ENCODE results near the gene ZNF839. TPM values are rescaled to one million over a fixed set of nuclear protein-coding genes. Genes with fewer than 3 reads are reported as not detected.
"Not testable (repeated sequence)": the region's sequence is repeated elsewhere in the genome, so short reads cannot be mapped to it uniquely, and the experiment has no call there.

The ZNF839 gene
- 10 to 100 TPM; 10.9 to 19.5 (median 15.1) TPM for polyA plus RNA-seq (ENCODE audit: insufficient read length in 4 of 4)

DNA sequence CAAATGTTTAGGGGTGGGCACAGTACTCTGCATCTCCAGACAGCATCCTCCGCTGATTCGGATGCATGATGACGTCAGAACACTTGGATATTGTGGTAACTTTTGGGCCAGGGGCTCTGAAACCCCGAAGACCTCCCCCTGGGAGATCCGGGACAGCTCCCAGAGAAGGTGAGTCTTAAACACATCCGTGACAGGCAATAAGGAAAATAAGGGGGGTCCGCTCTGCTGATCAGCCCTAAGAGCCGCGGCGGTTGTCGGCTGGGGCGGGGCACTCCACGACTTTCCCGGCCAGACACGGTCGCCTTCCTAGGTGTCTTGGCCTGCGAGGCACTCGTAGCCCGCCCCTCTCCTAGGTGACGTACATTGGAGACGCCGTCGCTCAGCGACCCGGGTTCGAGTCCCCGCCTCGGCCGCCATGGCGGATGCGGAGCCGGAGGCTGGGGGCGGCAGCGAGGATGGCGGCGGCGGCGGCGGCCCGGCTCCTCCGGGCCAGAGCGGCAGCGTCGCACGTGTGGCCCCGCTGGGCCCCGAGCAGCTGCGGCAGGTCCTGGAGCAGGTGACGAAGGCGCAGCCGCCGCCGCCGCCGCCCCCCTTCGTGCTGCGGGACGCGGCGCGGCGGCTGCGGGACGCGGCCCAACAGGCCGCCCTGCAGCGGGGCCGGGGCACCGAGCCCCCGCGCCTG, at the start of gene ZNF839:
TSS of gene ZNF839 (plus strand) at position 396 of the 682 bp plus-strand sequence. CDS start at position 416, 20 bp downstream.
- peak; percentile 71 to 84 (median 82) for DNase-seq (ENCODE audit: low read depth in 4 of 4, low spot score in 3 of 4)

DNA sequence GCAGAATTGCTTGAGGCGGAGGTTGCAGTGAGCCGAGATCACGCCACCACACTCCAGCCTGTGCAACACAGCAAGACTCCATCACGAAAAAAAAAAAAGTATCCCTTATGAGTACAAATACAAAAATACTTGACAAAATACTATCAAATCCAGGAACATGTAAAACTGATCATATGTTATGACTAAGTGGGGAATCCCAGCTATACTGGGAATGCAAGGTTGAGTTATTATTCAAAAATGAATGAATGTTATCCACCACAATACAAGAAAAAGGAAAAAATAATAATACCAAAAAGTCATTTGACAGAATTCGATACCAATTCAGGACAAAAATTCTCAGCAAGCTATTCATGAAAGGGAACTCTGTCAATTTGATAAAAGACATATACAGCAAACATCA, 47.2 kb upstream of the ZNF839 start:
- no peak for DNase-seq (ENCODE audit: low read depth in 4 of 4, low spot score in 3 of 4)

DNA sequence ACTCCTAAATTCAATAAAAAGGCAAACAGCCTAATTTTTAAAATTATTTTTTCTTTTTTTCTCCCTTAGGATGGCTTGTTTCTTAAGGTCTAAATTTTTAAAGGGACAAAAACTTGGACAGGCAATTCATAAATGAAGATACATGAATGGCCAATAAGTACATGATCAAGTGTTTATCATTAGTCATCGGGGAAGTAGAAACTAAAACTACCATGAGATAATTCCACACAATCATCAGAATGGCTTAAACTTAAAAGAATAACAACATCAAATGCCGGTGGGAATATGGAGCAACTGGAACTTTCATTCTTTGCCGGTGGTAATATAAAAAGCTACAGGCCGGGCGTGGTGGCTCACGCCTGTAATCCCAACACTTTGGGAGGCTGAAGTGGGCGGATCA, 43.7 kb upstream of the ZNF839 start:
- no peak for DNase-seq (ENCODE audit: low read depth in 4 of 4, low spot score in 3 of 4)

- DNase-seq (ENCODE audit: low read depth in 4 of 4, low spot score in 3 of 4): no peak
These were observed 41.5 kb upstream of the ZNF839 start for GRCh38 chr14:102277874-102278630.

DNA sequence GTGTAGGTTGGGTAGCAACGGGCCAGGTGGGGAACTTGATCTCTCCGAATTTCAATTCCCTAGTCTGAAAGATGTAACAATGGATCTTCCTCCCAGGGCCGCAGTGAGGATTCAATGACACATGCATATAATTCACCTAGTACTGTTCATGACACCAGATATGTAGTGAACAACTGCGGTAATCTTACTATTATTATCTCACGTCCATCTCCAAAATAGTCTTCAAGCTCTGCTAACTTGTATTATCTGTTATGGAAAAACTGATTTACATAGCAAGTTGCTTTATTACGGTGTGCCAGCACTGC, 41.0 kb upstream of the ZNF839 start:
- DNase-seq (ENCODE audit: low read depth in 4 of 4, low spot score in 3 of 4): no peak

DNA sequence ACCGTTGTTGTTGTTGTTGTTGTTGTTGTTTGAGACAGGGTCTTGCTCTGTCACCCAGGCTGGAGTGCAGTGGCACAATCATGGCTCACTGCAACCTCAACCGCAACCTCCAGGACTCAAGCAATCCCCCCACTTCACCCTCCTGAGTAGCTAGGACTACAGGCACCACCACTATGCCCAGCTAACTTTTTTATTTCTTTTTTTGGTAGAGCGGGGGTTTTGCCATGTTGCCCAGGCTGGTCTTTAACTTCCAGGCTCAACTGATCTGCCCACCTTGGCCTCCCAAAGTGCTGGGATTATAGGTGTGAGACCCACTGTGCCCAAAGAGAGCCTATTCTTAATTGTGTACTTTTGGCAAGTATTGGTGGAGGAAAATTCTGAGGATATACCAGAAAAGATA, 40.3 kb upstream of the ZNF839 start:
- no peak for DNase-seq (ENCODE audit: low read depth in 4 of 4, low spot score in 3 of 4)

GRCh38 chr14:102279688-102280348, 39.7 kb upstream of the ZNF839 start:
- no peak for DNase-seq (ENCODE audit: low read depth in 4 of 4, low spot score in 3 of 4)

DNA sequence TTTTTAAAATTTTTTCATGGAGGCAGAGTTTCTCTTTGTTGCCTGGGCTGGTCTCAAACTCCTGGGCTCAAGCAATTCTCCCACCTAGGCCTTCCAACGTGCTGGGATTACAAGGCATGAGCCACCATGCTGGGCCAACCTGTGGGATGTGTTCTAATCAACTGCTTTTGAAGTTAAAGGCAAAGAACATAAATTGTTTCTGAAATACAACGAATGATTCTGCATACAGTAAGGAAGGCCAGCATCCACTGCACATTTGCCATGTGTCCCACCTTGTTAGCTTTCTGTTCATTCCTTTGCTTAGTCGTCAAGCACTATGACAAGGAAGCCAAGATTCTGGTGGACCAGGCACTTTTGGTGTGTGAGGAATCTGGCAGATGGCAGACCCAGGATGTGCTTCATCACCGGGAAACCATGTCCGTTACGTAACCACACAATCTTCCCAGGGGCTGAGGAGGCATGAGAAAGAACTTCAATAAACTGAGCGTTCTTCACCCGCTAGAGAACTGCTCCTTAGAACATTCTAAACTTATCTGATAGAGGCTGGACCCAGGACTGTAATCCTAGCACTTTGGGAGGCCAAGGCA, 39.1 kb upstream of the ZNF839 start:
- no peak for DNase-seq (ENCODE audit: low read depth in 4 of 4, low spot score in 3 of 4)

DNA sequence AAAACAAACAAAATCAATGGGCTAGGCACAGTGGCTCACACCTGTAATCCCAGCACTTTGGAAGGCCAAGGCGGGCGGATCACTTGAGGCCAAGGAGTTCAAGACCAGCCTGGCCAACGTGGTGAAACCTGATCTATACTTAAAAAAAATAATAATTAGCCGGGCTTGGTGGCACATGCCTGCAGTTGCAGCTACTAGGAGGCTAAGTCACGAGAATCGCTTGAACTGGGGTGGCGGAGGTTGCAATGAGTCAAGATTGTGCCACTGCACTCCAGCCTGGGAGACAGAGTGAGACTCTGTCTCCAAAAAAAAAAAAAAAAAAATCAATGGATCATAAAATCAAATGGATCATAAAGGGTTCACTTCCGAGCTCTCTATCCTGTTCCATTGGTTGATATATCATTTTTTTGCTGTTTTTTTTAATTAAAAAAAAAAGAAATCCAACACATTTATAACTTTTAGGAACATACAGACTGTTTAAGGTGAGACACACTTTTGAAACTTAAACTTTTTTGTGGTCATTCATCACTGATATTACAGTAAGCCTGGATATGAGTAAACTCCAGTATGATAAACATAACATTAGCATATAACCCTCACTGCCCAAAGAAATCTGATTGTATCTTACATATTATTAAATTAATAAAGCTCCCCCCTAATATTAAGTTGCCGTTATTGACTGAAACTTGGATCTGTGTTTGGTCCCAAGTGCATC, 36.6 kb upstream of the ZNF839 start:
- no peak for DNase-seq (ENCODE audit: low read depth in 4 of 4, low spot score in 3 of 4)

DNA sequence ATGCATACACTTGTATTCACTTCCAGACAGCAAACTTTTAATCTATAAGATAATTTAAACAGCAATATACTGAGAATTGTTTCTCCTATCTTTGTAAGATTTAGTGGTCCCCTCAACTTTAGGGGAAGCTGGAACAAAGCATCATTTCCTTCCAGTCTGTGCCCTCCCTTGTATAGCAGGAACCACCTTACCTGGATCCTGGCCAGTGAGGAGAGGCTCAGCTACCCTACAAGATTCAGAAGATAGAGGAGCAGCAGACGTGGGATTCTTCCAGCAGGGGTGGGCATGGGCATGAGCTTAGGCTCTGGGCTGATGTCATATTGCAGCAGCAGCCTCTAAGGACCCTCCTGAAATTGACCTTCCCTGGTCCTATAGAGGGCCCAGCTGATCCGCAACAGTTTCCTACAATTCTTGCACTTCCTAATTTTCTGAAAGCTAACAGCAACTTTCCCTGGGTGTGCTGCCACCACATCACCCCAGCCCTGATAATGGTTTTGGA, 35.9 kb upstream of the ZNF839 start:
- no peak for DNase-seq (ENCODE audit: low read depth in 4 of 4, low spot score in 3 of 4)

DNA sequence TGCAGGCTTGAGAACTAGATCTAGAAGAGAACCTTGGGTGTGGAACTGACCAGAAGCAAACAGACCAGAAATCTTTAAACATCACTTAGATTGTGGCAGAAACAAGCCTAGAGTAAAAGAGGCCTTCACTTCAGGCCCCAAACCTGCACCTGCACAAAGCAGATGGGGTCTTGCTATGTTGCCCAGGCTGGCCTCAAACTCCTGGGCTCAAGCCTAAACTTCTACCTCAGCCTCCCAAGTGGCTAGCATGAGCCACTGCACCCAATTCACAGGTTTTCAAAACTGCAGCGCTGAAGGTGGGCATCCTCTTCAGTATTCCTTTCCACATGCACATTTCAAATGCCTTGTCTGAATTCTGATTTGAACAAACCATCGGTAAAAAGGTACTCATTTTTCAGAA, 34.4 kb upstream of the ZNF839 start:
- no peak for DNase-seq (ENCODE audit: low read depth in 4 of 4, low spot score in 3 of 4)

- no peak for DNase-seq (ENCODE audit: low read depth in 4 of 4, low spot score in 3 of 4)
These were observed 31.4 kb upstream of the ZNF839 start for GRCh38 chr14:102288139-102288538.

DNA sequence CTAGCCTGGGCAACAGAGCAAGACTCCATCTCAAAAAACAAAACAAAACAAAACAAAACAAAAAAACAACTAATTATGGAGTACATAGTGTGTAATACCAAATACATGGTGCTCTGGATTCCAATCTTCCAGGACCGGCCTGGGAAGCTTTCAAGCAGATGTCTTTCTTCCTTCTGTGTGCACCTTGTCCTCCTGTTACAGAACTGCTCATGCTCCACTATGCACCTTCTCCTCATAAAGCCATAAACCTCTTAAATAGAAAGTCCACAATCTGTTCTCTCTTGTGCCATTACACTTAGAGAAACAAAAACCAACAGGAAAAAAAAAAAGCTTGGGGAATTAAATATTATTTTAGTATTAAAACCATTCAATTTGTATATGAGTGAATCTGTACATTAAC, 27.1 kb upstream of the ZNF839 start:
- DNase-seq (ENCODE audit: low read depth in 4 of 4, low spot score in 3 of 4): no peak

DNA sequence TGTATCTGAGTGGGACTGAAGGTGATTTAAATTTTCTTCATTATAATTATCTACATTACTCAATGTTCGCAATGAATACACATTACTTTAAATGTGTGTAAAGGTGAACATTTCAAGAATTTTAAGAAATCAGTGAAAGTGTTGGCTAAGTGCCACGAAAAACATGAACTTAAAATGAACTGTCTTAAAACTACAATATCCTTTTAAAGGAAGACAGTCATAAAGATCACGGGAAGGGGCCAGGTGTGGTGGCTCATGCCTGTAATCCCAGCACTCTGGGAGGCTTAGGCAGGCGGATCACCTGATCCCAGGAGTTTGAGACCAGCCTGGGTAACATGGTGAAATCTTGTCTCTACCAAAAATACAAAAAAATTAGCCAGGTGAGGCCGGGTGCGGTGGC, 25.8 kb upstream of the ZNF839 start:
- DNase-seq (ENCODE audit: low read depth in 4 of 4, low spot score in 3 of 4): no peak

GRCh38 chr14:102295270-102295669, 24.3 kb upstream of the ZNF839 start:
- no peak for DNase-seq (ENCODE audit: low read depth in 4 of 4, low spot score in 3 of 4)

DNA sequence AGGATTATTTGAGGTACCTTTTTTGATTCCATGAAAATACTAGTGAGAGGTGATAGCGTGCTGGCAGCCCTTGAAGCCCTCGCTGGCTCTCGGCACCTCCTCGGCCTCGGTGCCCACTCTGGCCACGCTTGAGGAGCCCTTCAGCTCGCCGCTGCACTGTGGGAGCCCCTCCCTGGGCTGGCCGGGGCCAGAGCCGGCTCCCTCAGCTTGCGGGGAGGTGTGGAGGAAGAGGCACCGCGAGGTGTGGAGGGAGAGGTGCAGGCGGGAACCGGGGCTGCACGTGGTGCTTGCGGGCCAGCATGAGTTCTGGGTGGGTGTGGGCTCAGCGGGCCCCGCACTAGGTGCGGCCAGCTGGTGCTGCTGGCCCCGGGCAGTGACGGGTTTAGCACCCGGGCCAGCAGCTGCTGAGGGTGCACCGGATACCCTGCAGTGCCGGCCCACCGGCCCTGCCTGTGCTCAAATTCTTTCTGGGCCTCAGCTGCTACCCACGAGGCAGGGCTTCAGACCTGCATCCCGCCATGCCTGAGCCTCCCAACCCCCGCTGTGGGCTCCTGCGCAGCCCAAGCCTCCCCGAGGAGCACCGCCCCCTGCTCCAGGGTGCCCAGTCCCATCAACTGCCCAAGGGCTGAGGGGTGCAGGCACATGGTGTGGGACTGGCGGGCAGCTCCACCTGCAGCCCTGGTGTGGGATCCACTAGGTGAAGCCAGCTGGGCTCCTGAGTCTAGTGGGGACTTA, 21.9 kb upstream of the ZNF839 start:
- DNase-seq (ENCODE audit: low read depth in 4 of 4, low spot score in 3 of 4): no peak

DNA sequence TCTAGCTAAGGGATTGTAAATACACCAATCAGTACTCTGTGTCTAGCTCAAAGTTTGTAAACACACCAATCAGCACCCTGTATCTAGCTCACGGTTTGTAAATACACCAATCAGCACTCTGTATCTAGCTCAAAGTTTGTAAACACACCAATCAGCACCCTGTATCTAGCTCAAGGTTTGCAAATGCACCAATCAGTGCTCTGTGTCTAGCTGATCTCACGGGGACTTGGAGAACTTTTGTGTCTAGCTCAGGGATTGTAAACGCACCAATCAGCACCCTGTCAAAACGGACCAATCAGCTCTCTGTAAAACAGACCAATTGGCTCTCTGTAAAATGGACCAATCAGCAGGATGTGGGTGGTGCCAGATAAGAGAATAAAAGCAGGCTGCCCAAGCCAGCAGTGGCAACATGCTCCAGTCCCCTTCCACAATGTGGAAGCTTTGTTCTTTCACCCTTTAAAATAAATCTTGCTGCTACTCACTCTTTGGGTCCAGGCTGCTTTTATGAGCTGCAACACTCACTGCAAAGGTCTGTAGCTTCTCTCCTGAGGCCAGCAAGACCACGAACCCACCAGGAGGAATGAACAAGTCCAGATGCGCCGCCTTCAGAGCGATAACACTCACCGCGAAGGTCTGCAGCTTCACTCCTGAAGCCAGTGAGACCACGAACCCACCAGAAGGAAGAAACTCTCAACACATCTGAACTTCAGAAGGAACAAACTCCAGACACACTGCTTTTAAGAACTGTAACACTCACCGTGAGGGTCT, 21.1 kb upstream of the ZNF839 start:
- DNase-seq (ENCODE audit: low read depth in 4 of 4, low spot score in 3 of 4): not testable (repeated sequence)

- DNase-seq (ENCODE audit: low read depth in 4 of 4, low spot score in 3 of 4): no peak
These were observed 15.9 kb upstream of the ZNF839 start for GRCh38 chr14:102303664-102304063.
